GM19438 (cell line): Measurements from ENCODE around the gene SQSTM1.

Source experiments
- ATAC-seq: cut with Tn5 transposase; IDR thresholded peaks from one replicate; pipeline ENCODE4 v1.9.1; 2021; ENCODE audit warnings: low read depth; ENCODE audit not compliant: unreplicated experiment

SQSTM1 gene

DNA sequence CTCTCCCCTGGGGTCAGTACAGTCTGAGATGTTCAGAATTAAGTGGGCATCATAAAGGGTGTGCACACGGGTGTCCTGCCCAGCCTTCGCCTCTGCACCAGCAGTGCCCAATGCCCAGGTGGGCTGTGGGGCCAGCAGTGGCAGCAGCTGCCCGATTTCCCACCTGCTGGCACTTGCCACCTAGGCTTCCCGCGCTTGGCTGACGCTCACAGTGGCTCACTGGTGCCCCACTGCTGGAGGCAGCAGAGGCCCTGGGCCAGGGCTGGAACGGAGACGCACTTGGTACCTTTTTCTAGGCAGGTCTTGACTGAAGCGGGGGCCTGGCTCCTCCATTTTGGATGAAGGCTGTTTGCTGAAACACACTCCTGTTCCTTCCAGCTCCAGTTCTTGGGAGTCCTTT is 20.9 kb downstream of the SQSTM1 start:
- no peak for ATAC-seq

GRCh38 chr5:179852993-179853547 is 32.4 kb downstream of the SQSTM1 start:
- ATAC-seq, result peak; percentile 91

- ATAC-seq, result no peak
Measured at GRCh38 chr5:179854356-179854755, 33.7 kb downstream of the SQSTM1 start.

DNA sequence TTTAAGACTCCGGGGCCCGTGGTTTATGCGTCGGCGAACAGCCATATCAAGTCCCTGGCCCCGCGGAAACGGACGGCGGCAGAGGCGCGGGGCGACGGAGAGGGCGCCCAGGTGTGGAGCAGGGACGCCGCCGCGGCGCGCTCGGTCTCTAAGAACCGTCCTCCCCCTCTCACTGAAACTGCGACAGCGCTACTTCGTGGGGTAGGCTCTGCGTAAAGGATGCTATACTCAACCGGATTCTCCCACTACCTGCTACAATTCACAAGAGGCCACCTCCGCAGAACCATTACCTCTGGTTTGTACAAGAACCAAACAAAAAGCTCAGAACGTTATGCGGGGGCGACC is 37.5 kb downstream of the SQSTM1 start:
- ATAC-seq, result peak; percentile 46

- peak; percentile 97 for ATAC-seq
Measured at GRCh38 chr5:179858586-179859427, 38.1 kb downstream of the SQSTM1 start, which contains the start of gene MRNIP. MRNIP (minus strand) TSS chr5:179858817; CDS start chr5:179858796, 21 bp downstream.

- no peak for ATAC-seq
Measured at GRCh38 chr5:179860301-179860700, 39.6 kb downstream of the SQSTM1 start.

DNA sequence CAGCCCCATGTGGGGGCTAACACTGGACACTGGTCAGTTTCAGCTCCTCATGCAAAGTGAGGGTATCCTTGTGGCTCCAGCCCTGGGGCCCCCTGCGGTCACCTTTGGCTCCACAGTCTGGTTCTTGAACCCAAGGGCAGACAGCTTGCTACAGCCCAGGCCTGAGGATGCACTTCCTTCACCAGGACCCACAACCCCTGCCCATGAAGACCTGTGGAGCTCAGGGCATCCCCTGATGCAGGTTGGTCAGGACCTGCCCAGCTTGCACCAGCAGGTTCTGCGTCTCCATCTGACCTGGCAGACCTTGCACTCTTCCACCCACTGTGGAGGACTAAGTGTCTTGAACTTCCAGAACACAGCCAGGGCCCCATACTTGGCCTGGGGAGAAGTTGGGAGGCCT is 41.6 kb downstream of the SQSTM1 start:
- ATAC-seq, result no peak

DNA sequence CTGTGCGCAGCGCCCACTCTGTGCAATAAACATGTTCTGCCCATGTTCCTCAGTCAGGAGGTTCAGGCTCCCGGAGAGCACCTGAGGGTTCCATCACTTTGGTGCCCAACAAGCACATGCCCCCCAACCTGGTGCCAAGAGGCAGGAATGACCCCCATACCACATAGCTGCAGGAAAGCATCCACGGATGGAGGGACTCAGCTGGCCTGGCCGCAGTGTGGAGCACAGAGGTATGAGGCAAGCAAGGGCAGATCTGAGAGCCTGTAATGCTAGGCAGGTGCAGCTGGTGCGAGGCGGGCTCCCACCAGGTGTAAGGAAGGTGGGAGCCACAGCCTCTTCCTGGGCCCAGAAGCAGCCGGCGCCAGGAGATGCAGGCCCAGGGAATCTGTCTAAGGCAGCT is 42.2 kb downstream of the SQSTM1 start:
- ATAC-seq, result no peak

- no peak for ATAC-seq
Measured at GRCh38 chr5:179863449-179864085, 42.9 kb downstream of the SQSTM1 start.

GRCh38 chr5:179864686-179865085 is 44.0 kb downstream of the SQSTM1 start:
- no peak for ATAC-seq

- ATAC-seq, result no peak
Measured at GRCh38 chr5:179865491-179866240, 45.0 kb downstream of the SQSTM1 start.

GRCh38 chr5:179866241-179867078 is 45.8 kb downstream of the SQSTM1 start:
- no peak for ATAC-seq

DNA sequence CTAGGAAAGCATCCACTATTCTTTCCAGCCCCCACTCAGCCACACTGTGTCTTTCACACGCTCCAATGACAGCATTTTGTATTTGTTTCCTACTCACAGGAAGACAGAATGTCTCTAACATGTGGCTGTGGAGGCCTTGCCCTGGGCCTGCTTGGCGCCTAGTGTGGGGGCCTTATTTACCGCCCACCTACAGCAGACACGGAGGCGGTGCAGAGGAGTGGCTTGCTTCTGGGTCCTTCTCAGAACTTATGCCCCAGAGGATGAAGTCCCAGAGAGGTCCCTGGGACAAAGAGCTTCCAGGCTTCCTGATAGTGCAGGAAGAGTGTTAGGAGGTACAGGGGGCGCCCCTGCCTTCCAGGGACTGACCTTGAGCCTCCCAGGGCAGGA is 46.4 kb downstream of the SQSTM1 start:
- ATAC-seq, result no peak

GRCh38 chr5:179867476-179867875 is 46.8 kb downstream of the SQSTM1 start:
- no peak for ATAC-seq

DNA sequence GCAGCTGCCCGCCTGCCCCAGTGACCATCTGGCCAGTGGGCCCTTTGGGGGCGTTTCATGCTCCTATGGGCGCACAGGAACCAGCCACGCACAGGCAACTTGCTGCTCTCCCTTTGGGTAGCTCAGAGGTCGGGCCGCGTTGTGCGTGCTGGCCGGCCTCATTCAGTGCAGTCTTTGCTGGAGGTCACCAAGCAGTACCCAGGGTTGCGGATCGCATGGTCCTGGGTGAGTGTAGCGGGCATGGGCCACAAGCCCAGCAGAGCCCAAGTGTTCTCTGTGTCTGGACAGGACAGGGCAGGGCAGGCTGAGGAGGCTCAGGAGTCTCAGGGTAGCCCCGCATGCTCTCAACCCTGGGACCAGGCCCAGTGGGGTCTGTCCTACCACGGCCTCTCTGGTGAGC is 47.8 kb downstream of the SQSTM1 start:
- ATAC-seq, result no peak

DNA sequence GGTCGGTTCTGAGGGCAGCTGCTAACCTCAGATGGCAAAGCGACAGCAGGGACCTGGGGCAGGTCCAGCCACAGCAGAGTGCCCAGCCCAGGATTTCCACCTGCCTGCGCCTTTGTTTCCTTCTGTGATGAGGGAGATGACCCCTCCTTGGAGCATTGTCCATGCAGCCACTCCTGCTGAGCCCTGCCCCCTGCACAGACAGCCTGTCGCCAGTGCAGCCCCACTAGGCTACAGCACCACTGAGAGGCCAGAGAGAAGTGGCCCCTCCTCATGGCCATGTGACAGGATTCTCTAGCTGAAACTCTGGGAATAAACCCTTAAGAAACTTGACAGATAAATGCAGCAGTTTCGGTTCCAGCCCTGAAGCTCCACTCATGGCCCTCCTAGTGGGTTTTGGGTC is 48.4 kb downstream of the SQSTM1 start:
- ATAC-seq, result no peak

- no peak for ATAC-seq
Measured at GRCh38 chr5:179869641-179870402, 49.1 kb downstream of the SQSTM1 start.

- no peak for ATAC-seq
Measured at GRCh38 chr5:179870403-179870903, 49.7 kb downstream of the SQSTM1 start.

DNA sequence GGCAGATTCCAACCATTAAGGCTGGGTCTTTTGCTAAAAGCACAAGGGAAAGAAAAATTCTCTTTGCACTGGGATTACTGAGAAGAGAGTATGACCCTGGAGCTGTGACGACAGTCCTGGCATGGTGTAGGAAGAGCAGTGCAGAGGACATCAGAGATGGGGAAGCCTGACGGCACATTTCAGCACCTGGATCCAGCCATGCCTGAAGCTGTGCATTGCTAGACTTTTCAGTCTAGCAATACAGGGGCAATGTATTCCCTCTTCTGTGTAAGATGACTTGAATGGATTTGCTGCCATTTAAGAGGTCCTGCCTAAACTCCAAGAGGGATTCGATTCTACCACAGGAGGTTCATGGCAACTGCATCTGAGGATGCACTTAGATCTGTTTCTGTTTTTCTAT is 50.2 kb downstream of the SQSTM1 start:
- ATAC-seq, result no peak
